WTC11 (cell line): ENCODE measurements around the gene ANKDD1B.
"Not testable (repeated sequence)": the region's sequence is repeated elsewhere in the genome, so short reads cannot be mapped to it uniquely, and the experiment has no call there.

Source experiments
- CREM ChIP-seq: sonication (generic); formaldehyde crosslinking; IDR thresholded peaks from 2 replicates; pipeline ENCODE4 v1.8.1; 2022; ENCODE audit warnings: mild to moderate bottlenecking, missing genetic modification reagents, moderate library complexity
- CTCF ChIP-seq: fragments of 200-600 bp; IDR thresholded peaks from 2 replicates; pipeline ENCODE4 v1.8.0; 2022; ENCODE audit warnings: antibody characterized with exemption
- ETV6 ChIP-seq: sonication (generic); formaldehyde crosslinking; IDR thresholded peaks from 2 replicates; pipeline ENCODE4 v1.8.1; 2022; ENCODE audit warnings: mild to moderate bottlenecking, missing genetic modification reagents
- JUN ChIP-seq: sonication (generic); formaldehyde crosslinking; IDR thresholded peaks from 2 replicates; pipeline ENCODE4 v1.8.0; 2023; ENCODE audit warnings: mild to moderate bottlenecking, missing genetic modification reagents
- MAX ChIP-seq: sonication (generic); formaldehyde crosslinking; IDR thresholded peaks from 2 replicates; pipeline ENCODE4 v1.8.0; 2022; ENCODE audit warnings: mild to moderate bottlenecking, missing genetic modification reagents
- SMAD4 ChIP-seq: sonication (generic); formaldehyde crosslinking; IDR thresholded peaks from 2 replicates; pipeline ENCODE4 v1.8.0; 2022; ENCODE audit warnings: mild to moderate bottlenecking, missing genetic modification reagents
- SP1 ChIP-seq: sonication (generic); formaldehyde crosslinking; conservative IDR thresholded peaks from 2 replicates; pipeline ENCODE4 v1.8.1; 2022; ENCODE audit warnings: missing genetic modification reagents
- TEAD1 ChIP-seq: sonication (generic); formaldehyde crosslinking; IDR thresholded peaks from 2 replicates; pipeline ENCODE4 v1.8.0; 2022; ENCODE audit warnings: mild to moderate bottlenecking, missing genetic modification reagents
- USF2 ChIP-seq: sonication (generic); formaldehyde crosslinking; IDR thresholded peaks from 2 replicates; pipeline ENCODE4 v1.8.1; 2023; ENCODE audit warnings: mild to moderate bottlenecking, missing genetic modification reagents, moderate library complexity
- ZSCAN18 ChIP-seq: fragments of 250-450 bp; sonication (Bioruptor Pico); IDR thresholded peaks from 2 replicates; pipeline ENCODE4 v2.1.2; 2022; ENCODE audit warnings: mild to moderate bottlenecking, moderate library complexity

- not testable (repeated sequence) for TF ChIP-seq CTCF; CREM; MAX (CRISPR knock-in tag); SP1; ZSCAN18 (CRISPR knock-in tag); ETV6 (CRISPR knock-in tag); SMAD4 (CRISPR knock-in tag); TEAD1 (CRISPR knock-in tag); USF2; JUN (CRISPR knock-in tag)
Measured at GRCh38 chr5:75578280-75578679, 33.0 kb upstream of the ANKDD1B start.
